ENCODE data around the gene UBALD2. TPM values are rescaled to one million over a fixed set of nuclear protein-coding genes. Genes with fewer than 3 reads are reported as not detected.

The UBALD2 gene
- total RNA-seq, 1 donor from 2014 or later = 26.4 TPM

- no peak overlapping the region for H3K27ac Mint-ChIP-seq
- H3K27me3 Mint-ChIP-seq (ENCODE audit: low read depth) = no peaks in the 10 kb centered on the region
- peaks cover 14% of the 10 kb centered on the region for H3K4me1 Mint-ChIP-seq
- no peak for DNase-seq (ENCODE audit: low spot score in 2 of 2, unreplicated experiment in 2 of 2)
- H3K4me3 Mint-ChIP-seq = no peak overlapping the region
- no peaks in the 10 kb centered on the region for H3K9me3 Mint-ChIP-seq
- TF ChIP-seq, protein P1, sequence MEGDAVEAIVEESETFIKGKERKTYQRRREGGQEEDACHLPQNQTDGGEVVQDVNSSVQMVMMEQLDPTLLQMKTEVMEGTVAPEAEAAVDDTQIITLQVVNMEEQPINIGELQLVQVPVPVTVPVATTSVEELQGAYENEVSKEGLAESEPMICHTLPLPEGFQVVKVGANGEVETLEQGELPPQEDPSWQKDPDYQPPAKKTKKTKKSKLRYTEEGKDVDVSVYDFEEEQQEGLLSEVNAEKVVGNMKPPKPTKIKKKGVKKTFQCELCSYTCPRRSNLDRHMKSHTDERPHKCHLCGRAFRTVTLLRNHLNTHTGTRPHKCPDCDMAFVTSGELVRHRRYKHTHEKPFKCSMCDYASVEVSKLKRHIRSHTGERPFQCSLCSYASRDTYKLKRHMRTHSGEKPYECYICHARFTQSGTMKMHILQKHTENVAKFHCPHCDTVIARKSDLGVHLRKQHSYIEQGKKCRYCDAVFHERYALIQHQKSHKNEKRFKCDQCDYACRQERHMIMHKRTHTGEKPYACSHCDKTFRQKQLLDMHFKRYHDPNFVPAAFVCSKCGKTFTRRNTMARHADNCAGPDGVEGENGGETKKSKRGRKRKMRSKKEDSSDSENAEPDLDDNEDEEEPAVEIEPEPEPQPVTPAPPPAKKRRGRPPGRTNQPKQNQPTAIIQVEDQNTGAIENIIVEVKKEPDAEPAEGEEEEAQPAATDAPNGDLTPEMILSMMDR (IDR thresholded peaks at IDR 0.05; ENCODE audit: unreplicated experiment) = no peak
- no peaks in the 10 kb centered on the region for H3K36me3 Mint-ChIP-seq
Measured at GRCh38 chr17:76277300-76278267, 12.4 kb downstream of the UBALD2 start.

GRCh38 chr17:76278268-76278908, 13.2 kb downstream of the UBALD2 start:
- Mint-ChIP-seq H3K4me3 (no peak overlapping the region), H3K27ac (no peak overlapping the region), H3K27me3 (ENCODE audit: low read depth) (no peaks in the 10 kb centered on the region), H3K36me3 (no peaks in the 10 kb centered on the region), H3K9me3 (no peaks in the 10 kb centered on the region), H3K4me1 (peaks cover 12% of the 10 kb centered on the region)
- DNase-seq (ENCODE audit: low spot score in 2 of 2, unreplicated experiment in 2 of 2) = no peak
- TF ChIP-seq, protein P1 (IDR thresholded peaks at IDR 0.05; ENCODE audit: unreplicated experiment) = no peak

GRCh38 chr17:76278952-76279741, 14.0 kb downstream of the UBALD2 start:
- DNase-seq (ENCODE audit: low spot score in 2 of 2, unreplicated experiment in 2 of 2) = peak; percentile 75 to 94
- TF ChIP-seq, protein P1 (IDR thresholded peaks at IDR 0.05; ENCODE audit: unreplicated experiment) = peak; percentile 98
- Mint-ChIP-seq H3K9me3 (no peaks in the 10 kb centered on the region), H3K27me3 (ENCODE audit: low read depth) (no peaks in the 10 kb centered on the region), H3K4me3 (no peak overlapping the region), H3K36me3 (no peaks in the 10 kb centered on the region), H3K4me1 (peaks cover 12% of the 10 kb centered on the region), H3K27ac (no peak overlapping the region)

DNA sequence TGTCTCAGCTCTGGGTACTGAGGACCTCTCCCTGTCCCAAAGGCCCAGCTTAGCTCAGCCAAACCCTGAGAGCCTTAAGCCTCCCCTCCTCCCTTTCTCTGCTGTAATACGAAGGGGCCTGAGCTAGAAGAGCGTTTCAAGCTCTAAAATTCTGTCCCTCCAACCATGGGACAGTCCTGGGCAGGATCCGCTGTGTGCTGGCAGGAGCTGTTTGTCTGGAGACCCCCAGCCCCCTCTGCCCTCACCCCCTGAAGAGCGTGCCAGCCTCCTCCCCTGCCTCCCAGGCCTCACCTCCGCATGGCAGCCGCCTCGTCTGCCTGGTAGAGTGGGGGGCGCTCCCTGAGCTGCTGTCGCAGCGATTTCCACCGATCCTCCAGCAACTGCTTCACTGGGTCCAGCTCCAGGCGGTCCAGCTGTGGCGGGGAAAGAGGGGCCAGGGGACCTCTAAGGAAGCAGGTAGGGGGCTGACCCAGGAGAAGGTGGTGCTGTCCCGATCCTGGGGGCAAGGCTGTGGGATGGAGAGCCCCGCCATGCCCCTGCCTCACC, 14.7 kb downstream of the UBALD2 start:
- H3K4me1 Mint-ChIP-seq = peaks cover 12% of the 10 kb centered on the region
- DNase-seq (ENCODE audit: low spot score in 2 of 2, unreplicated experiment in 2 of 2) = no peak
- no peaks in the 10 kb centered on the region for H3K36me3 Mint-ChIP-seq
- no peaks in the 10 kb centered on the region for H3K27me3 Mint-ChIP-seq (ENCODE audit: low read depth)
- H3K9me3 Mint-ChIP-seq = no peaks in the 10 kb centered on the region
- no peak overlapping the region for H3K4me3 Mint-ChIP-seq
- no peak overlapping the region for H3K27ac Mint-ChIP-seq
- TF ChIP-seq, protein P1 (IDR thresholded peaks at IDR 0.05; ENCODE audit: unreplicated experiment) = peak; percentile 34

GRCh38 chr17:76280650-76281049, 15.5 kb downstream of the UBALD2 start:
- no peak overlapping the region for H3K4me3 Mint-ChIP-seq
- H3K27ac Mint-ChIP-seq = no peak overlapping the region

More at GRCh38 chr17:76280650-76281049, 15.5 kb downstream of the UBALD2 start:
- H3K36me3 Mint-ChIP-seq = no peaks in the 10 kb centered on the region
- H3K27me3 Mint-ChIP-seq (ENCODE audit: low read depth) = no peaks in the 10 kb centered on the region
- H3K9me3 Mint-ChIP-seq = no peaks in the 10 kb centered on the region
- H3K4me1 Mint-ChIP-seq = peaks cover 12% of the 10 kb centered on the region
- TF ChIP-seq, protein P1 (IDR thresholded peaks at IDR 0.05; ENCODE audit: unreplicated experiment) = no peak
- no peak for DNase-seq (ENCODE audit: low spot score in 2 of 2, unreplicated experiment in 2 of 2)

Data from mesothelial cell of epicardium (in vitro differentiated cells).